ENCODE data around the gene TSPO. TPM values are rescaled to one million over a fixed set of nuclear protein-coding genes. Genes with fewer than 3 reads are reported as not detected.

Gene TSPO
- polyA plus RNA-seq, 3 donors, result 491 to 2,663 (median 2,230) TPM

- intact Hi-C loops (cut with micrococcal nuclease), result no loop called here
- Histone ChIP-seq H3K9ac (ENCODE audit: insufficient read depth, low read length, poor library complexity, severe bottlenecking) (no peak overlapping the region), H3K27me3 (ENCODE audit: control insufficient read depth in 2 of 2, insufficient read depth in 2 of 2, low read length in 2 of 2) (no peaks in the 10 kb centered on the region), H3K9me3 (replicated peaks in 1 of 2; ENCODE audit: control insufficient read depth in 1 of 2, insufficient read depth in 1 of 2, low read length in 2 of 2) (no peaks in the 10 kb centered on the region), H3K79me2 (ENCODE audit: insufficient read depth, low read length) (peaks cover 18% of the 10 kb centered on the region), H4K20me1 (ENCODE audit: insufficient read depth, low read length) (no peaks in the 10 kb centered on the region), H3K4me2 (replicated peaks; ENCODE audit: extremely low read depth, low read length, poor library complexity, severe bottlenecking) (no peak overlapping the region), H3K4me1 (ENCODE audit: control insufficient read depth in 1 of 2, insufficient read depth in 2 of 2, low read length in 2 of 2) (peaks cover 11 to 18% of the 10 kb centered on the region in 2 donors), H3K4me3 (replicated peaks in 1 of 3; ENCODE audit: low read depth in 2 of 3, low read length in 3 of 3) (no peak overlapping the region), H2AFZ (ENCODE audit: insufficient read depth, low read depth, low read length, poor library complexity, severe bottlenecking) (no peak overlapping the region), H3K36me3 (replicated peaks in 1 of 2; ENCODE audit: control insufficient read depth in 1 of 2, insufficient read depth in 2 of 2, low read length in 2 of 2) (peaks cover 39 to 60% of the 10 kb centered on the region in 2 donors), H3K27ac (ENCODE audit: low read depth in 1 of 2, low read length in 2 of 2) (no peak overlapping the region)
- WGBS (ENCODE audit: insufficient coverage), result 88% methylated on average over 9 of the region's 13 CpGs
- Mint-ChIP-seq H3K9me3 (peaks cover 0 to 4% (median 0%) of the 10 kb centered on the region in 7 donors), H3K36me3 (peaks cover 26 to 53% of the 10 kb centered on the region in 2 donors), H3K27ac (no peak overlapping the region), H3K4me1 (peaks cover 22% of the 10 kb centered on the region), H3K4me3 (no peak overlapping the region), H3K27me3 (ENCODE audit: low read depth in 3 of 3) (no peaks in the 10 kb centered on the region)
- TF ChIP-seq CTCF (IDR thresholded peaks at IDR 0.05), result no peak
- DNase-seq, result no peak
Measured at GRCh38 chr22:43181321-43182076, 30.1 kb downstream of the TSPO start.

GRCh38 chr22:43182118-43182517 lies 30.8 kb downstream of the TSPO start:
- Mint-ChIP-seq H3K9me3 (peaks cover 0 to 4% (median 0%) of the 10 kb centered on the region in 7 donors), H3K36me3 (peaks cover 26 to 49% of the 10 kb centered on the region in 2 donors), H3K4me3 (no peak overlapping the region), H3K27me3 (ENCODE audit: low read depth in 3 of 3) (no peaks in the 10 kb centered on the region), H3K4me1 (peaks cover 22% of the 10 kb centered on the region), H3K27ac (no peak overlapping the region)
- Histone ChIP-seq H3K4me1 (ENCODE audit: control insufficient read depth in 1 of 2, insufficient read depth in 2 of 2, low read length in 2 of 2) (peaks cover 12 to 20% of the 10 kb centered on the region in 2 donors), H3K27ac (ENCODE audit: low read depth in 1 of 2, low read length in 2 of 2) (peak overlapping the region in 1 of 2 donors; percentile 8), H3K36me3 (replicated peaks in 1 of 2; ENCODE audit: control insufficient read depth in 1 of 2, insufficient read depth in 2 of 2, low read length in 2 of 2) (peaks cover 35 to 53% of the 10 kb centered on the region in 2 donors), H3K4me3 (replicated peaks in 1 of 3; ENCODE audit: low read depth in 2 of 3, low read length in 3 of 3) (no peak overlapping the region), H4K20me1 (ENCODE audit: insufficient read depth, low read length) (no peaks in the 10 kb centered on the region), H3K9ac (ENCODE audit: insufficient read depth, low read length, poor library complexity, severe bottlenecking) (no peak overlapping the region), H3K4me2 (replicated peaks; ENCODE audit: extremely low read depth, low read length, poor library complexity, severe bottlenecking) (no peak overlapping the region), H3K9me3 (replicated peaks in 1 of 2; ENCODE audit: control insufficient read depth in 1 of 2, insufficient read depth in 1 of 2, low read length in 2 of 2) (no peaks in the 10 kb centered on the region), H3K27me3 (ENCODE audit: control insufficient read depth in 2 of 2, insufficient read depth in 2 of 2, low read length in 2 of 2) (no peaks in the 10 kb centered on the region), H2AFZ (ENCODE audit: insufficient read depth, low read depth, low read length, poor library complexity, severe bottlenecking) (no peak overlapping the region), H3K79me2 (ENCODE audit: insufficient read depth, low read length) (peaks cover 19% of the 10 kb centered on the region)
- intact Hi-C loops (cut with micrococcal nuclease), result no loop called here
- 95% methylated on average over 10 of the region's 10 CpGs for WGBS (ENCODE audit: insufficient coverage)
- TF ChIP-seq CTCF (IDR thresholded peaks at IDR 0.05), result no peak
- no peak for DNase-seq
